GM12801 (cell line): Measurements from ENCODE around the gene SUFU.

Experiments
- TF ChIP-seq, protein P1 (sequence below): IDR thresholded peaks from one replicate; pipeline ENCODE4 v1.5.1; 2011; ENCODE audit warnings: control low read depth; ENCODE audit not compliant: insufficient read length; ENCODE audit errors: extremely low read depth

Gene SUFU

GRCh38 chr10:102619281-102619981, 115.7 kb downstream of the SUFU start:
- TF ChIP-seq, protein P1, sequence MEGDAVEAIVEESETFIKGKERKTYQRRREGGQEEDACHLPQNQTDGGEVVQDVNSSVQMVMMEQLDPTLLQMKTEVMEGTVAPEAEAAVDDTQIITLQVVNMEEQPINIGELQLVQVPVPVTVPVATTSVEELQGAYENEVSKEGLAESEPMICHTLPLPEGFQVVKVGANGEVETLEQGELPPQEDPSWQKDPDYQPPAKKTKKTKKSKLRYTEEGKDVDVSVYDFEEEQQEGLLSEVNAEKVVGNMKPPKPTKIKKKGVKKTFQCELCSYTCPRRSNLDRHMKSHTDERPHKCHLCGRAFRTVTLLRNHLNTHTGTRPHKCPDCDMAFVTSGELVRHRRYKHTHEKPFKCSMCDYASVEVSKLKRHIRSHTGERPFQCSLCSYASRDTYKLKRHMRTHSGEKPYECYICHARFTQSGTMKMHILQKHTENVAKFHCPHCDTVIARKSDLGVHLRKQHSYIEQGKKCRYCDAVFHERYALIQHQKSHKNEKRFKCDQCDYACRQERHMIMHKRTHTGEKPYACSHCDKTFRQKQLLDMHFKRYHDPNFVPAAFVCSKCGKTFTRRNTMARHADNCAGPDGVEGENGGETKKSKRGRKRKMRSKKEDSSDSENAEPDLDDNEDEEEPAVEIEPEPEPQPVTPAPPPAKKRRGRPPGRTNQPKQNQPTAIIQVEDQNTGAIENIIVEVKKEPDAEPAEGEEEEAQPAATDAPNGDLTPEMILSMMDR = no peak

- TF ChIP-seq, protein P1 = no peak
Observed at GRCh38 chr10:102620138-102620590, 116.4 kb downstream of the SUFU start.

- TF ChIP-seq, protein P1 = no peak
Observed at GRCh38 chr10:102620591-102621442, 117.0 kb downstream of the SUFU start.

DNA sequence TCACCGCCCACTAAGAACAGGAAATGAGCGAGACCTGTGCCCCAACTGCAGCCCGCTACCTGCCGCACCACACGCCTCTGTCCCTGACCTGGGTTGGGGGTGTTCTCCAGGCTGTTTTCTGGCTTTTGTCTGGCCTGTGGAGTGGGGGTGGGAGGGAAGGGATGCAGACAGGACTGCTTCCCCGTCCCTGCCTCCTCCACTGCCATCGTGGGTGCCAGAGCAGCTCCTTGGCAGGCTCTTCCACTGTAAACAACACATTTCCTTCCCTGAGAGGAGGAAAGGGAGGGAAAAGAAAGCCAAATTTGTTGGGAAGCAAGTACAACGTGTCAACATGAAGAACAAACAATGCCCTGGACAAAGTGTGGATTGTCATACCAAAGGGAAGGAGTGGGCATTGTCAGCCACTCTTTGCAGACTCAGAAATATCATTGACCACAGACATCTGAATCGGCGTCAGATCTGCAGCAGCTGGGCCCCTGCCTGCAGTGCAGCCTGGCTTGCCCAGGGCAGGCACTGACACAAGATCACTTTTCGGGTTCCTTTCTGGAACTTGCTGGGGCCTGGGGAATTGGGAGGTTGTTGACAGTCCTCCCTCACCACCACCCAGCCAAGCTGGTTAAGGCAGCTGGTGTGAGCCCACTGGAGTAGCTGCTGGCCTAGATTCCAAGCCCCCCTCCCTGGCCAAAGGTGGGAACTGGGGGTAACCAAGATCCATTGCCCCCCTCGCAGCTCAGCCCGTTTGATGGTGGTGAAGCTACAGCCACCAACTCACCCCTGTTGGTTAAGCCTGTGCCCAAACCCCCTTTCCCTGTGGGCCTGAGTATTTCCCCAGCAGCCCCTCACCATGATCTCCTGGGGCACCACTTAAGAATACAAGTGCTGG, 117.9 kb downstream of the SUFU start:
- TF ChIP-seq, protein P1 = no peak

DNA sequence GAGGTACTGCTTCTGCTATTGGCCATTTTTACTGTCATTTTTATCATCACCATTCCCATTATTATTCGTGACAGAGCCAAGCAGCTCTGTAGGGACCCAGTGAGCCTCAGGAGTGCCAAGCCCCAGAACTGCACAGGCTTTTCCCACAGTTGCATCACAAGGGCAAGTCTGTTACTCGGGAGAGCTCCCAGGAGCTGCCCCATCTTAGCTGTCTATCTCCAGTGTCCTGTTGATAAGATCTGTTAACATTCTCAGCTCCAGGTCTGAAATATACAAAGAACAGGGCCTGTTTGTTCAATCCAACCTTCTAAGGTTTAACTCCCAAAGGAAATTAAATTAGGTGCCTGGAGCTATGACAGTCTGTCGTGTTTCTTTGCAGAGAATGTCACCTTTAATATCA, 120.3 kb downstream of the SUFU start:
- TF ChIP-seq, protein P1 = no peak

DNA sequence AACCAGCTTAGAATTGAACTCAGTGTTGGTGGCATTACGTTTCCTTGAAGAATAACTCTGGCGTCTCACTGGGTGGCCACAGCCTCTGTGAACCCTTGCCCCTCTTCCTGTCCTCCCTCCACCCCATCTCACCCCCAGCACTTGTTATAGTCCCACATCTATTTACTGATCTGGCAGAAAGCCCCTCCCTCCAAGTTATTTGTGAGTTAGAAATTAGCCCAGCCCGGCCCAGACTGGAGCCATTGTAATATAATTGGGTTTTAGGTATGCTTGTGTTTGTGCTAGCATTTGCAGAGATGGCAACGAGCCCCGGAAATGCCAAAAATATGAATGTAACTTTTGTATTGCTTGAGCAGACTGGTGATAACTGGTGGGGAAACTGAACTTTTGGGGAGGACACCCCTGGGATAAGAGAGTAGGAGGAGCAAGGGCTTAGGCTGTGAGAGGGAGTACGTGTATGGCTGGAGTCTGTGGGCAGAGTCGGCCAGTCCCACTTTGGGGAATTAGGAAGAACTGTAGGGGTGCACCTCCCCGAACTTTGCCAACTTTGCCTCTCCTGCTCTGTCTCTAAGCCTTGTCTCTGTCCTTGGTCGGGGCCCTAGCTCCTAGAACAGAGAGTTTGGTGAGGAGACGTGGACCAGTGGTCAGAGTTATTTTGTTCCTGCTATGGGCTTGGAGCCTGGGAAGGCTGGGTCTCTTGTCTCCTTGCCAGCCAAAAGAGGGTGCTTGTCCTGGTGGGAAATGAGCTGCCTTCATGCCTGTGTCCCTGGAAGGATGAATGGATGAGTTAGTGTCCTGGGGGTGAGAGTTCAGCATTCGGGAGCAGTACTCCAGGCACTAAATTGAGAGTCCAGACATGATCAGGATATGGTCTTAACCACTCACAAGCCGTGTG, 121.2 kb downstream of the SUFU start:
- TF ChIP-seq, protein P1 = no peak
